ENCODE data around the gene RHOV. TPM values are rescaled to one million over a fixed set of nuclear protein-coding genes. Genes with fewer than 3 reads are reported as not detected.

RHOV gene
- total RNA-seq, 1 donor from 2014 or later: 0.61 TPM

DNA sequence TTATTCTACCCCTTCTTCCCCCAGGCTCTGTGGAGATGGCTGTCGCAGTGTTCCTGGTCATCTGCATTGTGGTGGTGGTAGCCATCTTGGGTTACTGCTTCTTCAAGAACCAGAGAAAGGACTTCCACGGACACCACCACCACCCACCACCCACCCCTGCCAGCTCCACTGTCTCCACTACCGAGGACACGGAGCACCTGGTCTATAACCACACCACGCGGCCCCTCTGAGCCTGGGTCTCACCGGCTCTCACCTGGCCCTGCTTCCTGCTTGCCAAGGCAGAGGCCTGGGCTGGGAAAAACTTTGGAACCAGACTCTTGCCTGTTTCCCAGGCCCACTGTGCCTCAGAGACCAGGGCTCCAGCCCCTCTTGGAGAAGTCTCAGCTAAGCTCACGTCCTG lies 17.3 kb downstream of the RHOV start:
- no peak overlapping the region for H3K27ac ChIP-seq (ENCODE audit: low read depth, low read length)
- no peak overlapping the region for H3K4me2 ChIP-seq (ENCODE audit: low read length)
- H3K9me3 ChIP-seq (ENCODE audit: insufficient read depth, low read depth, low read length): no peaks in the 10 kb centered on the region
- H4K20me1 ChIP-seq (ENCODE audit: insufficient read depth, low read length): no peaks in the 10 kb centered on the region
- peaks cover 2% of the 10 kb centered on the region for H3K4me1 ChIP-seq (ENCODE audit: insufficient read depth, low read length)
- TF ChIP-seq, protein P1, sequence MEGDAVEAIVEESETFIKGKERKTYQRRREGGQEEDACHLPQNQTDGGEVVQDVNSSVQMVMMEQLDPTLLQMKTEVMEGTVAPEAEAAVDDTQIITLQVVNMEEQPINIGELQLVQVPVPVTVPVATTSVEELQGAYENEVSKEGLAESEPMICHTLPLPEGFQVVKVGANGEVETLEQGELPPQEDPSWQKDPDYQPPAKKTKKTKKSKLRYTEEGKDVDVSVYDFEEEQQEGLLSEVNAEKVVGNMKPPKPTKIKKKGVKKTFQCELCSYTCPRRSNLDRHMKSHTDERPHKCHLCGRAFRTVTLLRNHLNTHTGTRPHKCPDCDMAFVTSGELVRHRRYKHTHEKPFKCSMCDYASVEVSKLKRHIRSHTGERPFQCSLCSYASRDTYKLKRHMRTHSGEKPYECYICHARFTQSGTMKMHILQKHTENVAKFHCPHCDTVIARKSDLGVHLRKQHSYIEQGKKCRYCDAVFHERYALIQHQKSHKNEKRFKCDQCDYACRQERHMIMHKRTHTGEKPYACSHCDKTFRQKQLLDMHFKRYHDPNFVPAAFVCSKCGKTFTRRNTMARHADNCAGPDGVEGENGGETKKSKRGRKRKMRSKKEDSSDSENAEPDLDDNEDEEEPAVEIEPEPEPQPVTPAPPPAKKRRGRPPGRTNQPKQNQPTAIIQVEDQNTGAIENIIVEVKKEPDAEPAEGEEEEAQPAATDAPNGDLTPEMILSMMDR (IDR thresholded peaks at IDR 0.05; ENCODE audit: insufficient read depth, low read depth, low read length): no peak
- TF ChIP-seq EZH2 (IDR thresholded peaks at IDR 0.05; ENCODE audit: insufficient read depth, low read length): no peak
- no peak overlapping the region for H3K9ac ChIP-seq (ENCODE audit: low read length)
- DNase-seq (ENCODE audit: low read depth): no peak
- H3K36me3 ChIP-seq (ENCODE audit: insufficient read depth, low read length): no peaks in the 10 kb centered on the region
- no peak for FAIRE-seq
- no peak overlapping the region for H3K4me3 ChIP-seq (ENCODE audit: insufficient read depth, low read depth, low read length)
- no peaks in the 10 kb centered on the region for H3K27me3 Mint-ChIP-seq (ENCODE audit: low read depth, unreplicated experiment)
- H3K27ac Mint-ChIP-seq (ENCODE audit: unreplicated experiment): no peak overlapping the region
- no peak overlapping the region for H2AFZ ChIP-seq (ENCODE audit: low read depth, low read length)
- no peaks in the 10 kb centered on the region for H3K4me1 Mint-ChIP-seq (ENCODE audit: low read depth, unreplicated experiment)
- peaks cover 2% of the 10 kb centered on the region for H3K9me3 Mint-ChIP-seq (ENCODE audit: unreplicated experiment)
- no peak overlapping the region for H3K4me3 Mint-ChIP-seq (ENCODE audit: unreplicated experiment)
- peaks cover 3% of the 10 kb centered on the region for H3K27me3 ChIP-seq (ENCODE audit: insufficient read depth, low read length)
- H3K36me3 Mint-ChIP-seq (ENCODE audit: low read depth, unreplicated experiment): no peaks in the 10 kb centered on the region
- H3K79me2 ChIP-seq (ENCODE audit: insufficient read depth, low read length): no peaks in the 10 kb centered on the region

- Histone ChIP-seq H3K27ac (ENCODE audit: low read depth, low read length) (no peak overlapping the region), H3K79me2 (ENCODE audit: insufficient read depth, low read length) (no peaks in the 10 kb centered on the region), H3K4me1 (ENCODE audit: insufficient read depth, low read length) (peaks cover 2% of the 10 kb centered on the region), H2AFZ (ENCODE audit: low read depth, low read length) (no peak overlapping the region), H3K4me3 (ENCODE audit: insufficient read depth, low read depth, low read length) (no peak overlapping the region), H3K36me3 (ENCODE audit: insufficient read depth, low read length) (no peaks in the 10 kb centered on the region), H4K20me1 (ENCODE audit: insufficient read depth, low read length) (no peaks in the 10 kb centered on the region), H3K9me3 (ENCODE audit: insufficient read depth, low read depth, low read length) (no peaks in the 10 kb centered on the region), H3K4me2 (ENCODE audit: low read length) (no peak overlapping the region), H3K27me3 (ENCODE audit: insufficient read depth, low read length) (peaks cover 3% of the 10 kb centered on the region), H3K9ac (ENCODE audit: low read length) (no peak overlapping the region)
- Mint-ChIP-seq H3K4me1 (ENCODE audit: low read depth, unreplicated experiment) (no peaks in the 10 kb centered on the region), H3K27me3 (ENCODE audit: low read depth, unreplicated experiment) (no peaks in the 10 kb centered on the region), H3K4me3 (ENCODE audit: unreplicated experiment) (no peak overlapping the region), H3K27ac (ENCODE audit: unreplicated experiment) (no peak overlapping the region), H3K9me3 (ENCODE audit: unreplicated experiment) (peaks cover 2% of the 10 kb centered on the region), H3K36me3 (ENCODE audit: low read depth, unreplicated experiment) (peaks cover 2% of the 10 kb centered on the region)
- no peak for TF ChIP-seq EZH2 (IDR thresholded peaks at IDR 0.05; ENCODE audit: insufficient read depth, low read length)
- TF ChIP-seq, protein P1 (IDR thresholded peaks at IDR 0.05; ENCODE audit: insufficient read depth, low read depth, low read length): no peak
- DNase-seq (ENCODE audit: low read depth) (no peak), FAIRE-seq (no peak)
Observed at GRCh38 chr15:40855706-40856234, 18.3 kb downstream of the RHOV start.

GRCh38 chr15:40854161-40854560 lies 19.9 kb downstream of the RHOV start:
- Mint-ChIP-seq H3K4me3 (ENCODE audit: unreplicated experiment) (no peak overlapping the region), H3K27ac (ENCODE audit: unreplicated experiment) (no peak overlapping the region), H3K4me1 (ENCODE audit: low read depth, unreplicated experiment) (no peaks in the 10 kb centered on the region), H3K27me3 (ENCODE audit: low read depth, unreplicated experiment) (no peaks in the 10 kb centered on the region), H3K9me3 (ENCODE audit: unreplicated experiment) (peaks cover 2% of the 10 kb centered on the region), H3K36me3 (ENCODE audit: low read depth, unreplicated experiment) (peaks cover 4% of the 10 kb centered on the region)
- H3K9me3 ChIP-seq (ENCODE audit: insufficient read depth, low read depth, low read length): no peaks in the 10 kb centered on the region
- H4K20me1 ChIP-seq (ENCODE audit: insufficient read depth, low read length): no peaks in the 10 kb centered on the region
- no peaks in the 10 kb centered on the region for H3K79me2 ChIP-seq (ENCODE audit: insufficient read depth, low read length)
- DNase-seq (ENCODE audit: low read depth): no peak
- H3K27me3 ChIP-seq (ENCODE audit: insufficient read depth, low read length): no peaks in the 10 kb centered on the region
- TF ChIP-seq, protein P1 (IDR thresholded peaks at IDR 0.05; ENCODE audit: insufficient read depth, low read depth, low read length): no peak
- no peak for TF ChIP-seq EZH2 (IDR thresholded peaks at IDR 0.05; ENCODE audit: insufficient read depth, low read length)
- no peak overlapping the region for H3K27ac ChIP-seq (ENCODE audit: low read depth, low read length)
- H3K4me2 ChIP-seq (ENCODE audit: low read length): no peak overlapping the region
- no peaks in the 10 kb centered on the region for H3K36me3 ChIP-seq (ENCODE audit: insufficient read depth, low read length)
- no peak overlapping the region for H3K4me3 ChIP-seq (ENCODE audit: insufficient read depth, low read depth, low read length)
- H2AFZ ChIP-seq (ENCODE audit: low read depth, low read length): no peak overlapping the region
- peaks cover under 1% of the 10 kb centered on the region for H3K4me1 ChIP-seq (ENCODE audit: insufficient read depth, low read length)
- H3K9ac ChIP-seq (ENCODE audit: low read length): no peak overlapping the region
- no peak for FAIRE-seq

All from astrocyte (in vitro differentiated cells and primary cell).